ENCODE measurements around the gene VSX1.

The VSX1 gene

GRCh38 chr20:25053255-25054031 lies 28.5 kb downstream of the VSX1 start:
- no peak for DNase-seq (ENCODE audit: low read depth)

- no peak for DNase-seq (ENCODE audit: low read depth)
These were observed 29.4 kb downstream of the VSX1 start for GRCh38 chr20:25052255-25053194.

GRCh38 chr20:25051386-25052155 lies 30.4 kb downstream of the VSX1 start:
- no peak for DNase-seq (ENCODE audit: low read depth)

DNA sequence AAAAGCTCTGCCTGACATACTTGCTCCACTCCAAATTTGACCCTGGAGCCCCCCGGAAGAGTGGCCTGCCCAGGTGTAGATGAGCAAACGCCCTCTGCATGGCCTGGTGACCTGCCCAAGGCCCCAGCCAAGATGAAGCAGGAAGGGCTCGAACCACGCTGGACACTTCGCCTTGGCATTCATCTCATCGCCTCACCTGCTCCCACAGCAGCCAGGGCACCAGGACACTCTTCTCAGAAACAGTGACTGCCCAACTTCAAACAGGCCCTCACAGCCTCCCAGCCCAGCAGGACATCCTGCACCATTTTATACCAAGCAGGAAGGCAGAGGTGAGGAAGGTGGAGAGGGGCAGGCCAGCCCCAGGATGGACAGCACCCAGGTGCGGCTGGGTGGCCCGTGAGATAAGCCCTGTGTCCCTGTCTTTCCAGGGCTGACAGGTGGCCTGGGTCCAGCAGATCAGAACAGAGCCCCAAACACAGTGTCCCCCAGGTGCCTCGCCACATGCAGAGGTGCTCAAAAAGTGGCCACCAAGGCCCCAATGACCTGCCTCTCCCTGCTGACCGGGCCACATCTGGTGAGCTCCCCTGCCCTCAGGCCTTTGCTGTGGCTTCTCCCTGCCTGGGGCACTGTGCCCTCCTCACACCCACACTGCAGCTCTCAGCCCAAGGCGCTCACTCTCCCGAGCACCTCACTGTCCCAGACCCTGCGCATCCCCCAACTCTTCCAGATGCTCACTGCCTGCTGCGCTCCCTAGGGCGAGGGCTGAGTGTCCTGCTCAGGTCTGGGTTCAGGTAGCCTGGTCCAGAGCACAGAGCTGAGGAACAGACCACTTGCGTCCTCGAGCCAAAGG lies 31.2 kb downstream of the VSX1 start:
- no peak for DNase-seq (ENCODE audit: low read depth)

- DNase-seq (ENCODE audit: low read depth): no peak
These were observed 31.9 kb downstream of the VSX1 start for GRCh38 chr20:25050082-25050481.

DNA sequence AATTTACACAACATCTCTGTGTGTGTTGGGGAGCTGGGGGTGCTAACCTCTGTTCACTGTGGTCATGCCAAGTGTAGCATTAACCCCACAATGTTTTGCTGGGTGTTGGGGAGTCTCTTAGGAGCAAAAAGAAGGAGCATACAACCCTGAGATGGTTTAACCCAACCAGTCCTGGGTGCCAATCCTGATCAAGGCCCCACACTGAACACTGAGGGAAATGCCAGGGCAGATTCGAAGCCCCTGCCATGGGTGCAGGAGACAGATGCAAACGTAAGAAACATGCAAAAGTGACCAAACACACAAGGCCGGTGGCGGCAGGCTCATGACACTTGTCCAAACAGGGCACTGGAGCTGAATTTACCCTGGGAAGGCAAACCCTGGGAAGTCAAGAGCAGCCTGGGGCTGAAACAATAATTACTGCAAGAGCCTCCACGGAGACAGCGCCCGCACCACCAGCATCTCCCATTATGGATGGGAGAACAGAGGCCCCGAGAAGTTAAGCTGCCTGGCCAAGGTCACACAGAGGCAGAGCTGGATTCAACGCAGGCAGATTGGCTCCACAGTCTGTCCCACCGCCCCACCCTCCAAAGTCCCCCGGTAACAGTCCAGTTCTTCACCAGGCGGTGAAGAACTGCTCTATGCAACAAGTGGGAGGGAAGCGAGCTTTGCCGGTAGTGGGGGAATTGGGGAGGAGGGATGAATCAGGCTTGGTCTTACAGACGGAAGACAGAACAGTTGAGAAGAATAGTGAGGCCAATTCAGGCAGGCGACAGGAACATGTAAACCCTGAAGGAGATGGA lies 32.5 kb downstream of the VSX1 start:
- DNase-seq (ENCODE audit: low read depth): no peak

- DNase-seq (ENCODE audit: low read depth): no peak
These were observed 33.4 kb downstream of the VSX1 start for GRCh38 chr20:25048519-25048952.

DNA sequence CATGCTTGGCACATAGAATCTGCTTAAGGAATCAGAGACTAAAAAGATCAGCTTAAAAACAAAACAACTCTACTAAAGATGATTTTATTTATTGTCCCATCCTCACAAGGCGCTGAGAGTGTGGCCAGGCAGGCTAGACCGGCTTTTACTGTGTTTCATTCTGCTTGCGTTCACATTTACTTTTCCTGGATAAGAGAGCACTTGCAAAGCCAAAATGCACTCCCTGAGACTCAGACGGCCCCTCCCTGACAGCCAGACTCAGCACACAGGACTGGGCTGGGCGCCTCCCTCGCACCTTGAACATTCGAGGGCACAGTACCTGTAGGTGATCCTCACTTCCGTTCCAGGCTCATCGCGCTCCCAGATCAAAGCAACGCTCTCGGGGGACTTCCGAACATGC lies 34.2 kb downstream of the VSX1 start:
- no peak for DNase-seq (ENCODE audit: low read depth)

DNA sequence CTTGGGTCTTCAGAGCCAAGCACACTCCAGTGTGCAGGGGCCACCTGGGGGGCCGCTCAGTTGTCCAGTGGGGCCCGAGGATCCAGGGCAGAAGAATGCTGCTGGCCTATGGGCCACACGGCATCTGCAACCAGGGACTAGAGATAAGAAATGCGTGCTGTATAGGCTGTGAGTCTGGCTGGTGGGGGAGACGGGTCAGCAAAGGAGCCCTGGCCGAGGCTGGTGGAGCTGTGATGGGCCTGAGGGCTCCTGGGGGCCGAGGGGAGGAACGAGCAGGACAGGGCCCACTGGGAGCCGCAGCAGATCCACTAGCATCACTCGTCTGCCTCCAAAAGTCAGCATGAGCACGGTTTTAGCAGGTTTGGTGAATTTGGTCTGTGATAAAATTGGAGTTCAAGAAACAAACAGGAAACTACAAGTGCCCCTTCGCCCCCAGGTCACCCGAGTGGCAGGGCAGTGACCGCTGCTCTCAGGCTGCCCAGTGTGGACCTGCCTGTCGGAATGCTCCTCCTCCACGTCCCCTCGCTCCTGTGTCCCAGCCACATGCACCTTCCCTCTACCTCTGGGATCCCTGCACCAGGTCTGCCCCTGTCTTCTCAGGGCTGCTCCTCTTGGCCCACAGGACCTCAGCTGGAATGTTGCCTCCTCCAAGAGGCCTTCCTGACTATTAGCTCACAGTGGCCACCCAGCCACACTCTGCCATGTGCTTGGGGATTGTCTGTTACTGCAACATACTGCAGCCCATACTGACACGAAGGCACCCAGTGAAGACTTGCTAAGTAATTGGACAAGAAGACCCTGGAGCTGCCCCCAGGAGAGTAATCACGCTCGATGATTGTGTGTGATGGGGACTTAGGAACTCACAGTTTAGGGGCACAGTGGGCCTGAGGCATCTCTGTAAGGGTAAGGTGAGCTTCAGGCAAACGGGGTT lies 34.9 kb downstream of the VSX1 start:
- DNase-seq (ENCODE audit: low read depth): no peak

DNA sequence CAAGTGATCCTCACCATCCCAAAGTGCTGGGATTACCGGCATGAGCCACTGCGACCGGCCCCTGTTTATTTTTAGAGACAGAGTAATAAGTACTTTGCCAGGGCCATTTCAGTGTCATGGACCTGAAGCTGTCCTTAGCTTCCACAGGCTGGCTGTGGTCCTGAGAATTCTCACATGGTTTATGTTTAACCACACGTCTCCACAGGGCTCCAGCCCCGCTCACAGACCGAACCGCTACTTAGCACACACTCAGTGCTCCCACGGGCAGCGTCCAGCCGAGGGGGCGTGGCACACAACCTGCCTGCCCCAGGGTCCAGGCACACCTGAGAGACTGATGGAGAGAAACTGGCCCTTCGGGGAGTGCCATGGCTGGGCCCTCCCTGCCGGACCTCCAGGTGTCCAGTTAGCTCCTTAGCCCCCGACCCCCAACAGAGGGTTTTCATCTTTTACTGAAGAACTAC lies 35.7 kb downstream of the VSX1 start:
- DNase-seq (ENCODE audit: low read depth): no peak

DNA sequence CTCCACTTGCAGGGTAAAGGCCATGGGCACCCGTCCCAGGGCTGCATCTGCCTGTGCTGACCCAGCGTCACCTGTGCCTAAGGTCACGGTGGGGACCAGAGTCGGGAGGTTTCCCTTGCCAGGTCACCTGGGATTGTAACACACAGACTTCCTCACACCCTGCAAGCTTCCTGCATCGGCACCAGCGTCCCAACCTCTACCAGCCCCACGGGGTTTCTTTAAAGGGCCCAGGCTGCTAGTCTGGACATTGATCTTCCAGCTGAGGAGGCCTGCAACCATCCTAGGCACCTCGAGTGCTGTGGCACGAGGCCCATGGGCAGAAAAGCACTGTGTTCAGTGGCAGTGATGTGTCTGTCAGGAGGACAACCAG lies 36.6 kb downstream of the VSX1 start:
- no peak for DNase-seq (ENCODE audit: low read depth)

GRCh38 chr20:25044660-25045342 lies 37.1 kb downstream of the VSX1 start:
- no peak for DNase-seq (ENCODE audit: low read depth)

GRCh38 chr20:25044261-25044560 lies 37.7 kb downstream of the VSX1 start:
- no peak for DNase-seq (ENCODE audit: low read depth)

- DNase-seq (ENCODE audit: low read depth): no peak
These were observed 38.3 kb downstream of the VSX1 start for GRCh38 chr20:25043499-25044260.

DNA sequence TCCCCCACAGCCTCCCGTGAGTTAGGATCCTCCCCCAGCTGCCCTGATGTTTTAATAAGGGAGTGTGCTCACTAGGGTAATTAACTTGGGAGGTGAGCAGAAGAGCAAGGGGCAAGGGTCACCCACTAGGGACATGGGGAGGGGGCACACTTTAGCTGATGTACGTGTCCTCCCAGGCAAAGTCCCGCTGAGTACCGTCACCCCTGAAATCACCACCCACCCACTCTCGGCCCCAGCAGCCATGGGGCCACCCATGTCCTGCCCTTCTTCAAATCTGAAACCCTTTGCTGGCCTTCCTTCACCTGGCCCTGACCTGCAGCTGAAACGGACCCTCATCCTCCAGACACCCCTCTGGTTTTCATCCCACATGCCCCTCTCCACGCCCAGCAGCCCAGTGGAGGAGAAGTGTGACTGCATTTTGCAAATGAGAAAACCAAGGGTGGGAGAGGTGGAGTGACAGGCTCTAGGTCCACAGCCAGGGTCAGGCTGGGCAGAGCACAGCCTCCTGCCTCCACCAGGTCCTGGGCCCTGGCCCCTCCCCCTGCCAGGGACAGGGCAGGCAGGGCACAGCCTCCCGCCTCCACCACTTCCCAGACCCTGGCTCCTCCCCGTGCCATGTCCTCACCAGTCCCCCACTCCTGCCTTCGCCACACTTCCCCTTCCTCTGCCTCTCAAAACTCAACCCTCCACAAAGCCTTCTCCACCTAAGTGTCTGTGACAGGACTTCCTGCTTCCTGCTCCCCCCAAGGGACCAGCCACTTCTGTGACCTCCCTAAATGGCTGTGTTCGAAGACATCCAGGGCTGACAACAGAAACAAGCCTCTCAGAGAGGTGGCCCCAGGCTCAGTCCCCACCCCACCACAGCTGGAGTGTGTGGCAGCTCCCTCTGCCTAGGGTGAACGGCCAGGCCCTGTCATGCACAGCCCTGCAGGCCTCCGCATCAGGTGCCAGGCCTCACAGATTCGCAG lies 39.1 kb downstream of the VSX1 start:
- peak; percentile 86 for DNase-seq (ENCODE audit: low read depth)

DNA sequence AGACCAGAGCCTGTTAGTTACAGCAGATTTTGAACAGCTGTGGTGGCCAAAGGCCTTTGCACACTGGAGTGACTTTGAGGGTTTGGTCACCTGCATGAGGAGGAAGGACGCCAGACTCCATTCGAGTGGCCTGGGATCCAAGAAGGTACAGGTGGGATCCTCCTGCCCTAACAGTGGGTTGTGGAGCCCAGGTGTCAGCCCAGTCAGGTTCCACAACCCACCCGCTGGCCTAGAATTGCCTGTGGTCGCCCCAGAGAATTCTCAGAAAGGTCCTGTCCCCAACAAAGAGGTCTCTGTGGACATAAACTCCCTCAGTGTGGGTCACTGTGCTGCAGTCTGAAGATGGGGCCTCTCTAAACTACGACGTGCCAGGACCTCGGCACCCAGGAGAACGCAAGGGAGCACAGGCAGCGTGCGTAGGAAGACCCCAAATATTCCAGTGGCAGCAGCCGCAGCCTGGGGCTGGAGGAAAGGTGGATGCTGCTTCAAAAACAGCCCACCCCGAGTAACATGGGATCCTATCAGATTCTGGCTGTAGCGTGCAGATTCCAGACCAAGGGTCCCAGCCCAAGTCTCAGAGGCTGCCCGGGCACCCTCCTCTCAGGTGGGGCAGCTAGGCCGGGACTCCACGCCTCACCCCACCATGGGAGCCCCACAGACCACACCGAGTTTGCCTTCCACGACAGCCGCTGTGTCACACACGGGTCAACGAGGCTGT lies 40.0 kb downstream of the VSX1 start:
- DNase-seq (ENCODE audit: low read depth): no peak

Measured in CMK (cell line).